Heart right ventricle (tissue), 16 donors: Measurements from ENCODE around the gene TMEM258. TPM values are rescaled to one million over a fixed set of nuclear protein-coding genes. Genes with fewer than 3 reads are reported as not detected.

Source experiments
- ATAC-seq, 8 donors: fragments of 200-7000 bp; cut with Tn5 transposase; one replicate each; pipeline ENCODE4 v1.9.1; 2020; ENCODE audit warnings: mild to moderate bottlenecking in 8 of 8, moderate library complexity in 8 of 8, moderate number of reproducible peaks in 1 of 8
- DNase-seq, 2 donors: peaks; one replicate each; pipeline ENCODE4 v3.0.0-alpha.2; 2020
- H3K27ac ChIP-seq, 10 donors: fragments of 200-600 bp; sonication (generic) in 2 of 10; one replicate each; pipeline versions ENCODE4 v1.5.0 to v1.8.0; 2020 to 2022; ENCODE audit warnings: mild to moderate bottlenecking in 3 of 10
- H3K27me3 ChIP-seq, 7 donors: fragments of 200-600 bp; one replicate each; pipeline ENCODE4 v1.8.0; 2021 to 2022; ENCODE audit warnings: mild to moderate bottlenecking in 2 of 7
- H3K36me3 ChIP-seq, 9 donors: fragments of 200-600 bp; sonication (generic) in 1 of 9; one replicate each; pipeline versions ENCODE4 v1.5.0 to v1.8.0; 2020 to 2022; ENCODE audit warnings: mild to moderate bottlenecking in 2 of 9
- H3K4me1 ChIP-seq, 9 donors: fragments of 200-600 bp; sonication (generic) in 1 of 9; one replicate each; pipeline versions ENCODE4 v1.5.0 to v1.8.0; 2020 to 2022; ENCODE audit warnings: mild to moderate bottlenecking in 4 of 9
- H3K4me3 ChIP-seq, 10 donors: fragments of 200-600 bp; sonication (generic) in 2 of 10; one replicate each; pipeline versions ENCODE4 v1.5.0 to v1.8.0; 2020 to 2022; ENCODE audit warnings: mild to moderate bottlenecking in 7 of 10, moderate library complexity in 2 of 10
- H3K9me3 ChIP-seq, 11 donors: fragments of 200-600 bp in 10 of 11; sonication (generic) in 2 of 11; one replicate each; pipeline versions ENCODE4 v1.5.0 to v1.8.0; 2013 to 2022; ENCODE audit warnings: mild to moderate bottlenecking in 2 of 11, control low read depth in 1 of 11, moderate library complexity in 1 of 11
- WGBS, 2 donors: extraction: QIAGEN DNeasy Blood & Tissue Kit; methylation state at CpG; one replicate each; pipeline ENCODE4 v1.1.7; 2013; ENCODE audit warnings: inconsistent platforms in 1 of 2; 5-methylcytosine and 5-hydroxymethylcytosine counted together
- intact Hi-C, 10 donors: fragments of 100-400 bp; cut with DNase I; formaldehyde crosslinking; loops; one replicate each; pipeline versions ENCODE4 v1.11.1 to v1.14.2; 2022
- polyA plus RNA-seq, 2 donors: library from polyadenylated mRNA; stranded (reverse); fragments of 200-250 nt; gene quantifications; one replicate each; pipeline ENCODE4 v1.2.3, GENCODE V29; 2013
- total RNA-seq, 10 donors: library from RNA; stranded (reverse); fragmentation: NEBNext Ultra II Directional in 3 of 10; extraction: Animal tissue kit (Norgen Biotek cat#: 25700) in 3 of 10; gene quantifications; one replicate each; pipeline versions ENCODE4 v1.2.1 to v1.2.4, GENCODE V29; 2021 to 2023
- TF ChIP-seq, protein P1 (sequence below), 9 donors: fragments of 200-600 bp; sonication (generic) in 2 of 9; IDR thresholded peaks; one replicate each; pipeline versions ENCODE4 v1.5.0 to v1.8.0; 2021 to 2022; ENCODE audit warnings: antibody characterized with exemption in 9 of 9, mild to moderate bottlenecking in 5 of 9, moderate library complexity in 1 of 9
- donor health status: Arrhythmogenic right ventricular cardiomyopathy.
- donor health status: ischemic (EF 13 %, LVEDD 7.1; RV severe dilation, severe dysfunction).
- donor health status: healthy with polysubstance abuse.
- donor health status: DM: no; HTN: yes; CAD: no.
- donor health status: DM: no; HTN: no; CAD: no.
- donor health status: ischemic (EF 25% LVEDD 6.9; RV normal size, moderate dysfunction).
- donor health status: ischemic (EF 25% LVEDD 5.7; RV mildly dilated, moderate dysfunction).
- donor health status: healthy.
- donor health status: DM: yes; HTN: yes; CAD: no.
- donor health status: Ischemic cardiomyopathy.
- donor health status: ischemic (EF 35%, LVEDD 5.7; RV mildly dilated, moderate dysfunction).
- donor health status: nonischemic (EF 11% LVEDD 7.7; RV severe dilation, severe dysfunction).
- donor health status: DM: yes; HTN: yes; CAD: no.
- donor health status: PGD.
- donor health status: ischemic (EF 29% LVEDD 5.4; RV normal size, mild dysfunction).
- donor health status: nonischemic (EF 23%, LVEDD 6.1; RV moderate dilation, normal function).

The TMEM258 gene
- total and polyA plus RNA-seq, 12 donors, result 80.7 to 273 (median 109) TPM

DNA sequence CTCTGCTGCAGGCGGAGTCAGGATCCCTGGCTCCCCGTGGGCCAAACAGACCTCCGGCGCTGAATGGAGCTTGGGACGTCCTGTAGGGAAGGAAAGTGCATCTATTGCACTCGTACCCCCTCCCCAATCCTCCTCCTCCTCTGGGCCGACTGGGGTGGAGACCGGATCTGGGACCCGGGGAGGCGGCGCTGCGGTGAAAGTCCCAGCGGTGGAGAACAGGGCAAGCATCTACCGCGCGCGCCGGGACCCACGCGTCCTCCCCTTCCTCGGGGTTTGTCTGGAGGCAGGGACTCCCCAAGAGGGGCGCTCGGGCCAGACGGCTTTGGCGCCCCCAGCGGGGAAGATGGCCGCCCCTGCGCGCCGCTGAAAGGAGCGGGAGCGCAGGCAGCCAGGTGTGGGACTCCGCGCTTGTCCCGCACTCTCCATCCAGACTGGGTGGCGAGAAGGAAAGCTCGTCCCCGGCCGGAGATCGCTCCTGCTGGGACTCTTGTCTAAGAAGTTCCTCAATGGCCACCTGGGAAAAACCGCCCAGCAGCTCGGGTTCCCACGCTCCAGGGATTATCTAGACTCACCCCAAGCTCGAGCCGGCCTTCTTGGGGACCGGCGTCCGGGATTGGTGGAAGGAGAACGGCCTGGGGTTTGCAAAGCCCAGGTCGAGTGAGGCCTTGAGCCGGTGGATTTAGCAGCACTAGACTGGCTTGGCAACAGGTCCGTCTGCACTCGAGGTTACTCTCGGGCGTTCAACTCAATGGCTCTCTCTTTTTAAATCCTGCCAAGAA is 36.4 kb upstream of the TMEM258 start:
- peak overlapping the region; percentile 2 to 95 (median 86) for H3K27ac ChIP-seq
- intact Hi-C loops, result loop anchor here in 1 of 10 donors (5.0 kb wide), 1 partner anchor 33 kb away; no protein-coding TSS in a partner anchor
- peaks cover 0 to 11% (median 0%) of the 10 kb centered on the region in 7 donors for H3K27me3 ChIP-seq
- DNase-seq (peak; percentile 53 to 56), ATAC-seq (peak; percentile 31 to 59 (median 48))
- peaks cover 12 to 65% (median 50%) of the 10 kb centered on the region in 9 donors for H3K4me1 ChIP-seq
- TF ChIP-seq, protein P1, sequence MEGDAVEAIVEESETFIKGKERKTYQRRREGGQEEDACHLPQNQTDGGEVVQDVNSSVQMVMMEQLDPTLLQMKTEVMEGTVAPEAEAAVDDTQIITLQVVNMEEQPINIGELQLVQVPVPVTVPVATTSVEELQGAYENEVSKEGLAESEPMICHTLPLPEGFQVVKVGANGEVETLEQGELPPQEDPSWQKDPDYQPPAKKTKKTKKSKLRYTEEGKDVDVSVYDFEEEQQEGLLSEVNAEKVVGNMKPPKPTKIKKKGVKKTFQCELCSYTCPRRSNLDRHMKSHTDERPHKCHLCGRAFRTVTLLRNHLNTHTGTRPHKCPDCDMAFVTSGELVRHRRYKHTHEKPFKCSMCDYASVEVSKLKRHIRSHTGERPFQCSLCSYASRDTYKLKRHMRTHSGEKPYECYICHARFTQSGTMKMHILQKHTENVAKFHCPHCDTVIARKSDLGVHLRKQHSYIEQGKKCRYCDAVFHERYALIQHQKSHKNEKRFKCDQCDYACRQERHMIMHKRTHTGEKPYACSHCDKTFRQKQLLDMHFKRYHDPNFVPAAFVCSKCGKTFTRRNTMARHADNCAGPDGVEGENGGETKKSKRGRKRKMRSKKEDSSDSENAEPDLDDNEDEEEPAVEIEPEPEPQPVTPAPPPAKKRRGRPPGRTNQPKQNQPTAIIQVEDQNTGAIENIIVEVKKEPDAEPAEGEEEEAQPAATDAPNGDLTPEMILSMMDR (IDR thresholded peaks at IDR 0.05), result peak in 8 of 9 donors; percentile 30 to 68 (median 51)
- H3K9me3 ChIP-seq, result no peaks in the 10 kb centered on the region
- WGBS, 2 donors, result 0 to 1% methylated on average over 47 to 55 of the region's 55 CpGs
- peak overlapping the region; percentile 44 to 86 (median 73) for H3K4me3 ChIP-seq
- H3K36me3 ChIP-seq, result no peaks in the 10 kb centered on the region

DNA sequence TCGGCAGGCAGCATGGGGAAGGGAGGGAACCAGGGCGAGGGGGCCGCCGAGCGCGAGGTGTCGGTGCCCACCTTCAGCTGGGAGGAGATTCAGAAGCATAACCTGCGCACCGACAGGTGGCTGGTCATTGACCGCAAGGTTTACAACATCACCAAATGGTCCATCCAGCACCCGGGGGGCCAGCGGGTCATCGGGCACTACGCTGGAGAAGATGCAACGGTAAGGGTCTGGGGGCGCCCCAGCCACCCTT is 35.9 kb upstream of the TMEM258 start:
- WGBS, 2 donors, result 1% methylated on average over 16 of the region's 16 CpGs
- Histone ChIP-seq H3K4me1 (peaks cover 12 to 60% (median 48%) of the 10 kb centered on the region in 9 donors), H3K27me3 (peaks cover 0 to 11% (median 0%) of the 10 kb centered on the region in 7 donors), H3K4me3 (peak overlapping the region; percentile 44 to 86 (median 73)), H3K27ac (peak overlapping the region in 9 of 10 donors; percentile 77 to 95 (median 87)), H3K9me3 (no peaks in the 10 kb centered on the region), H3K36me3 (peaks cover 0 to 3% (median 0%) of the 10 kb centered on the region in 9 donors)
- DNase-seq (no peak), ATAC-seq (no peak)
- intact Hi-C loops, result loop anchor here in 1 of 10 donors (5.0 kb wide), 1 partner anchor 34 kb away; no protein-coding TSS in a partner anchor
- TF ChIP-seq, protein P1 (IDR thresholded peaks at IDR 0.05), result no peak

DNA sequence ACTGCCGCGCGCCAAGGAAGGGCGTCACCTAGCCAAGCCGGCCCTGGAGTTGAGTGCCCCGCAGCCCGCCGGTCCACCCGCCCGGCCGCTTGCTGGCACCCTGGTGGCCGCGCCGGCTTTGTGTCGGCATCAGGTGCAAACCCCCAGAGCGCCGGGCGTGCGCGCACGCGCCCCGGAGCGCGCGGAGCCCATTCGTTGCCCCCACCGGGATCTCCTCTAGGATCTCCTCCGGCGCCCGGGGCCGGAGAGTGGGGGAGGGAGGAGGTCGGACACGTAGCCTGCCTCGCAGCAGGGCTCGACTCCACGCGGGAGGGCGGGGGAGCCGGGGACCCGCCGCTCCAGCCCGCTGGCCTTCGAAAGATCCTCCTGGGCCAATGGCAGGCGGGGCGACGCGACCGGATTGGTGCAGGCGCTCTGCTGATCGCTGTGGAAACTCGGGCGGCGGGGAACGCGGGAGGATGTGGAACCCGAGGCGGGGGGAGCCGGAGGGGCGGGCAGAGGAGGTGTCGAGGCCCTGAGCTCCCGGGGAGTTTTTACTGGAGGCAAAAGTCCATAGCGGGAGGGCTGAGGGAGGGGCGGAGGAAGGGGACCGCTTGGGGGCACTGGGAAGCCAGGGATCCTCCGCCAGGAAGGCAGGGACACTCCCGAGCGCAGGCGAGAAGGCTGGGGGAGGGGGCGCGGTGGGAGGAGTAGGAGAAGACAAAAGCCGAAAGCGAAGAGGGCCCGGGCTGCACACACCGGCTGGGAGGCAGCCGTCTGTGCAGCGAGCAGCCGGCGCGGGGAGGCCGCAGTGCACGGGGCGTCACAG is 35.4 kb upstream of the TMEM258 start, which contains the start of gene FADS2:
TSS of gene FADS2 (plus strand) at position 730 of the 808 bp plus-strand sequence. CDS start 91 bp downstream, outside the sequence.
- H3K27me3 ChIP-seq, result peaks cover 0 to 11% (median 0%) of the 10 kb centered on the region in 7 donors
- 0 to 1% methylated on average over 83 of the region's 83 CpGs for WGBS, 2 donors
- H3K27ac ChIP-seq, result peak within 1 kb of the TSS; percentile 40 to 95 (median 86)
- TF ChIP-seq, protein P1 (IDR thresholded peaks at IDR 0.05), result peak in 1 of 9 donors; percentile 30
- peaks cover 12 to 57% (median 43%) of the 10 kb centered on the region in 9 donors for H3K4me1 ChIP-seq
- intact Hi-C loops, result loop anchor here in 2 of 10 donors (2.0 to 5.0 kb wide), 2 partner anchors 35 to 63 kb away; partner anchors contain the start of gene FADS3 (in 1 of the 2)
- no peaks in the 10 kb centered on the region for H3K9me3 ChIP-seq
- ATAC-seq (peak; percentile 84 to 92 (median 88)), DNase-seq (peak; percentile 93 to 94)
- H3K36me3 ChIP-seq, result peaks cover 0 to 4% (median 0%) of the 10 kb centered on the region in 9 donors
- peak within 1 kb of the TSS; percentile 44 to 86 (median 73) for H3K4me3 ChIP-seq
